ENCODE measurements around the gene HTRA3. TPM values are rescaled to one million over a fixed set of nuclear protein-coding genes. Genes with fewer than 3 reads are reported as not detected.

The HTRA3 gene
- total and polyA plus RNA-seq, 2 experiments from 2014 or later, result 1.3 to 3.6 TPM

- H3K36me3 ChIP-seq (ENCODE audit: insufficient read depth), result no peaks in the 10 kb centered on the region
- H3K27me3 ChIP-seq (ENCODE audit: insufficient read depth), result no peaks in the 10 kb centered on the region
- Mint-ChIP-seq H3K4me3 (no peak overlapping the region), H3K36me3 (ENCODE audit: low read depth) (no peaks in the 10 kb centered on the region), H3K9me3 (no peaks in the 10 kb centered on the region), H3K27ac (no peak overlapping the region), H3K27me3 (ENCODE audit: insufficient read depth, low read depth, poor library complexity) (peaks cover 16% of the 10 kb centered on the region), H3K4me1 (peaks cover 8% of the 10 kb centered on the region)
- no peaks in the 10 kb centered on the region for H3K79me2 ChIP-seq (replicated peaks; ENCODE audit: insufficient read depth)
- H4K20me1 ChIP-seq (replicated peaks; ENCODE audit: insufficient read depth), result no peaks in the 10 kb centered on the region
- no peaks in the 10 kb centered on the region for H3K9me2 ChIP-seq (ENCODE audit: insufficient read depth)
- no peaks in the 10 kb centered on the region; the same call in none of the 2 replicates for H3K4me1 ChIP-seq (ENCODE audit: insufficient read depth)
- H3K27ac ChIP-seq (ENCODE audit: low read depth), result no peak overlapping the region
- H3F3A ChIP-seq (replicated peaks; ENCODE audit: low read depth), result 0 out of 2 replicates have a peak, but pooled peaks cover 3% of the 10 kb centered on the region
- no peak for DNase-seq (ENCODE audit: low spot score)
- no peak overlapping the region for H3K4me2 ChIP-seq
- no peak overlapping the region for H3K4me3 ChIP-seq
- TF ChIP-seq EZH2 (IDR thresholded peaks at IDR 0.05; ENCODE audit: low read depth, unreplicated experiment) (no peak), ZNF331 (CRISPR knock-in tag; IDR thresholded peaks at IDR 0.05; ENCODE audit: low read depth) (no peak), CREB1 (CRISPR knock-in tag; IDR thresholded peaks at IDR 0.05; ENCODE audit: low read depth) (no peak), EZH2phosphoT487 (IDR thresholded peaks at IDR 0.05; ENCODE audit: unreplicated experiment) (no peak), REST (IDR thresholded peaks at IDR 0.05; ENCODE audit: unreplicated experiment) (no peak), CTCF (conservative IDR thresholded peaks at IDR 0.05; ENCODE audit: low read depth in 2 of 2) (no peak), NANOG (IDR thresholded peaks at IDR 0.05; ENCODE audit: borderline replicate concordance) (no peak), JUNB (IDR thresholded peaks at IDR 0.05; ENCODE audit: unreplicated experiment) (no peak), ZNF114 (CRISPR knock-in tag; IDR thresholded peaks at IDR 0.05) (no peak)
- 0 out of 2 replicates have a peak overlapping the region, but pooled peaks have one; percentile 32 for H2AFZ ChIP-seq
- no peak for ATAC-seq
These were observed 75.7 kb downstream of the HTRA3 start for GRCh38 chr4:8345053-8345945.
